Stimulated activated CD8-positive, alpha-beta memory T cell treated with anti-CD3 and anti-CD28 coated beads, Interleukin-2, amount 100 ng/mL, for 48 hours (primary cell): ENCODE results near the gene POLR3A.

Source experiments
- DNase-seq, 2 donors: peaks; one replicate each; pipeline ENCODE4 v3.0.0-alpha.2; 2020; ENCODE audit warnings: low read depth in 2 of 2

Gene POLR3A

DNA sequence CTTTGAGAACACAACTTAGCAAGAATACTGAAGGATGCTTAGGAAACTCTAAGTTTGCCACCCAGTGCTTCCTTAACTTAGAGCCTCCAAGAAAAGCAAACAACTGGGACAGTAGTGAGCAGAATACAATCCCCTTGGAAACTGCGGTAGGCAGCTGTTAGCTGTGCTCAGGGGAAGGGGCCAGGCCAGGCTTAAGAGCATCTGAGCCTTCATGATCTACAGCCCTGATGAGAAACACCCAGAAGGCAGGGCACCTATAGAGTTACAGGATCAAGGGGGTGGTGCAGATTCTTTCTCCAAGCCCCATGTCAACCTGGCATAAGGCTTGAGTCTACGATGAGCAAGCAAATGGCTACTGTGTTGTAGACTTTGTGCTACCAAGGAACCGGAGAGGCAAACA, 51.4 kb downstream of the POLR3A start:
- no peak for DNase-seq

- no peak for DNase-seq
Measured at GRCh38 chr10:77977016-77977415, 52.3 kb downstream of the POLR3A start.

GRCh38 chr10:77975086-77975666, 54.1 kb downstream of the POLR3A start:
- no peak for DNase-seq

- no peak for DNase-seq
Measured at GRCh38 chr10:77974396-77975074, 54.8 kb downstream of the POLR3A start.

- DNase-seq = no peak
Measured at GRCh38 chr10:77973276-77973675, 56.0 kb downstream of the POLR3A start.

DNA sequence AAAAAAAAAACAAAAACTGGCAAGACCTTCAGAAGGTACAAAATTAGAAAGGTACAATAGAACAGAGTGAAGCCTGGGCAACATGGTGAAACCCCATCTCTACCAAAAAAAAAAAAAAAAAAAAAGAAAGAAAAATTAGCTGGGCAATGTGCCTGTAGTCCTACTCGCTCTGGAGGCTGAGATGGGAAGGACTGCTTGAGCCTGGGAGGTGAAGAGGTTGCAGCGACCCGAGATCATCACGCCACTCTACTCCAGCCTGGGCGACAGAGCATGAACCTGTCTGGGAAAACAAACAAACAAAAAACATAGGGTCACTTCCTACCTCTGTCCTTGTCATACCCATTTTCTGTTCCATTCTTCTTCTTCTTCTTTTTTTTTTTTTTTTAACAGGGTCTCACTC, 57.2 kb downstream of the POLR3A start:
- DNase-seq = no peak

DNA sequence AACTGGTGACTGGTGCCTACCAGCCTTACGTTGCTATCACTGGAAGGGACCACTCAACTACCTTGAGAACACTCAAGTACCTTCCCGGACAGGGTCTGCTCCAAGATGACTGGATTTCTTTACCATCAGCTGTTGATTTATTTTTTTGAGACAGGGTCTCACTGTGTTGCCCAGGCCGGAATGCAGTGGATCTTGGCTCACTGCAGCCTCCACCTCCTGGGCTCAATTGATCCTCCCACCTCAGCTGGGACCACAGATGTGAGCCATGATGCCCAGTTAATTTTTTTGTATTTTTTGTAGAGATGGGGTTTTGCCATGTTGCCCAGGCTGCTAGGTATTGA, 57.5 kb downstream of the POLR3A start:
- no peak for DNase-seq

- DNase-seq = no peak
Measured at GRCh38 chr10:77970869-77971803, 58.2 kb downstream of the POLR3A start.

GRCh38 chr10:77969114-77969513, 60.2 kb downstream of the POLR3A start:
- DNase-seq = no peak

GRCh38 chr10:77967611-77968022, 61.7 kb downstream of the POLR3A start:
- no peak for DNase-seq

GRCh38 chr10:77965294-77965693, 64.0 kb downstream of the POLR3A start:
- DNase-seq = no peak

- DNase-seq = no peak
Measured at GRCh38 chr10:77964811-77965210, 64.5 kb downstream of the POLR3A start.

DNA sequence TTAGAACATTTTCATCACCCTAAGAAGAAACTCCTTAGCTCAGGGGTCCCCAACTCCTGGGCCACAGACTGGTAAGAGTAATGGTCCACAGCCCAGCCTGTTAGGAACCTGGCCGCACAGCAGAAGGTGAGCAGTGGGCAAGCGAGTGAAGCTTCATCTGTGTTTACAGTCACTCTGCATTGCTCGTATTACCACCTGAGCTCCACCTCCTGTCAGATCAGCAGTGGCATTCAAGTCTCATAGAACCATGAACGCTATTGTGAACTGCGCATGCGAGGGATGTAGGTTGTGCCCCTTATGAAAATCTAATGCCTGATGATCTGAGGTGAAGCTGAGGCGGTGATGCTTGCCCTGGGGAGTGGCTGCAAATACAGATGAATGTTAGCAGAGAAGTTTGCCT, 65.4 kb downstream of the POLR3A start:
- DNase-seq = no peak

DNA sequence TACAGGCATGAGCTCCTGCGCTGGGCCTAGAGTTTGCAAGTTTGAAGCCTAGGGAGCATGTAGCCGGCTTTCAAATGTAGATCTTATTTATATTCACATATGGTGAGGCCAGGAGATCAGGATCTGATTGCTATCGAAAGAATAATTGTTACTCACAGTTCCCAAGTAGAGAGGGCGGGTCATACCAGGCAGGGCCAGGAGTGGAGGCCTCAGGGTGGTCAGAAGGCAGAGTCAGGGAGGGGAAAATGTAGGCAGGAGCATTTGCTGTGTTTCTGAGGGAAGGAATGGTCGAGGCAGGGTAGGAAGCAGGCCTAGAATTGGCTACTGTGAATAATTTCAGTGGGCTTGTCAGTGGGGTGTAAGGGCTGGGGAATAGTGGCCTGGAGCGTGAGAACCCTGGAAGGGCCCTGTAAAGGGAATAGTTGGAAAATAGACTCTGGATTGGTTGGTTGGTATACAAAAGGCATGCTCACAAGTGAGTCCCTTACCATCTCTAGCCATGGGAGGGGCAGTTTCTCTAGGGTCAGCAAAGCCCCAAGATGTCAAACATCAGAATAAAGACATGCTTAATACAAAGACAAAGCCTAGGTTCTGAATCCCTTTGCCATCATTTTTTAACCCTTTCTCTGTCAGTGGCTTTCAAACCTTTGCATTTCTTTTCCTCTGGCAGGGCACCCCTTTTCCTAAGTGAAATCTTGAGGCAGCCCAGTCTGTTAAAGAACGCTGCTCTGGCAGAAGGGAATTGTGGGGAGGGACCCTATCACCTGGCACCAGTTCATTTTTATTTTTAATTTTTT, 66.8 kb downstream of the POLR3A start:
- DNase-seq = no peak

DNA sequence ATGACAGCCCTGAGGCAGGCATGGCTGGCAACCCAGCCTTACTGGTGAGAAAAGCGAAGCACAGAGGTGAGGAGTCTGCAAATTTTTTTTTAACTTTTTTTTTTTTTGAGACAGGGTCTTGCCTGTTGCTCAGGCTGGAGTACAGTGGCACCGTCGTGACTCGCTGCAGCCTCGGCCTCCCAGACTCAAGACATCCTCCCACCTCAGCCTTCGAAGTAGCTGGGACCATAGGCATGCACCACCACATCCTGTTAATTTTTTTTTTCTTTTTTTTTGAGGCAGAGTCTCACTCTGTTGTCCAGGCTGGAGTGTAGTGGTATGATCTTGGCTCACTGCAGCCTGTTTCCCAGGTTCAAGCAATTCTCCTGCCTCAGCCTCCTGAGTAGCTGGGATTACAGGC, 67.6 kb downstream of the POLR3A start:
- no peak for DNase-seq

GRCh38 chr10:77960829-77961329, 68.4 kb downstream of the POLR3A start:
- no peak for DNase-seq

DNA sequence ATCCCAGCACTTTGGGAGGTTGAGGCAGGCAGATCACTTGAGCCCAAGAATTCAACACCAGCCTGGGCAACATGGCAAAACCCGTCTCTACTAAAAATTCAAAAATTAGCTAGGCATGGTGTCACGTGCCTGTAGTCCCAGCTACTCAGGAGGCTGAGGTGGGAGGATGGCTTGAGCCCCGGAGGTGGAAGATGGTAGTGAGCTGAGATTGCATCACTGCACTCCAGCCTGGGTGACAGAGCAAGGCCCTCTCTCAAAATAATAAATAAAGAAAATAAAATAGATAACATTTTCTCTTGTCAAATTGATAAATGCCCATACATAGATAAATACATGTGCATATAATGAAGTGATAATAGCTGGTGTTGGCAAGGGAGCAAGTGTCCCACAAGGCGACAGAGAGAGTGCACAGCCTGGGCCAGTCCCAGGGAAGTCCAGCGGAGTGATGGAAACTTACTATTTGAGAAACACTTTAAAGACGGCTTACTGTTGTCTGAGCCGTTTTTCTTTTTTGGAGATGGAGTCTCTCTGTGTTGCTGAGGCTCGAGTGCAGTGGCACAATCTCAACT, 69.3 kb downstream of the POLR3A start:
- no peak for DNase-seq

DNA sequence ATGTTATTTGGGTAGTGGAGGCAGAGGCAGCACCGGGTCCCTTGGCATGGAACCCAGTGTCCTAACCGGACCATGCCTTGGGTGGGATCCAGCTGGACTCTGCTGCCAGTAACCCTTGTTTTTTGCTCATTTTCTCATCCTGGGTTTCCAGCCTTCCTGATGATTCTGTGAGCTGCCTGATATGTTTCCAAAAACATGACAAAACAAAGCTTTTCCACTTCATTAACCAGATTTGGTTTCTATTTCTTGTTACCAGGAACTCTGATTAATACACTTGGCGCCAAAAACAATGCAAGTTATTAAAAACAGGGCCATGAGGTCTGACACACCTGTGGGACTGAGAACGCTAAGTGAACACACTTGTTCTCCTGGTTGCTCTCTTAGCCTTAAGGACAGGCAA, 69.9 kb downstream of the POLR3A start:
- DNase-seq = no peak

GRCh38 chr10:77955136-77955535, 74.2 kb downstream of the POLR3A start:
- DNase-seq = no peak

GRCh38 chr10:77949167-77949566, 80.1 kb downstream of the POLR3A start:
- DNase-seq = no peak

- no peak for DNase-seq
Measured at GRCh38 chr10:77946084-77946483, 83.2 kb downstream of the POLR3A start.

- DNase-seq = no peak
Measured at GRCh38 chr10:77944519-77944918, 84.8 kb downstream of the POLR3A start.
